Epithelial cell of proximal tubule (primary cell): ENCODE data around the gene PLCL2. TPM values are rescaled to one million over a fixed set of nuclear protein-coding genes. Genes with fewer than 3 reads are reported as not detected.

Source experiments
- DNase-seq: peaks from one replicate; pipeline ENCODE4 v3.0.0-alpha.2; 2011; ENCODE audit warnings: low read depth
- H3K4me3 ChIP-seq: 2 replicates; pipeline ENCODE4 v1.5.1; 2011; ENCODE audit warnings: low read depth, mild to moderate bottlenecking, low read length
- total RNA-seq: library from RNA; depleted of rRNA; stranded (reverse); fragments of >200 nt; gene quantifications from 2 replicates; pipeline ENCODE4 v1.2.3, GENCODE V29; 2015
- TF ChIP-seq, protein P1 (sequence below): conservative IDR thresholded peaks from 2 replicates; pipeline ENCODE4 v1.5.1; 2012; ENCODE audit warnings: low read depth, mild to moderate bottlenecking, low read length

PLCL2 gene
- total RNA-seq, 1 donor from 2014 or later, result 3.5 TPM

GRCh38 chr3:16848007-16848406 is 36.7 kb upstream of the PLCL2 start:
- no peak overlapping the region for H3K4me3 ChIP-seq
- TF ChIP-seq, protein P1, sequence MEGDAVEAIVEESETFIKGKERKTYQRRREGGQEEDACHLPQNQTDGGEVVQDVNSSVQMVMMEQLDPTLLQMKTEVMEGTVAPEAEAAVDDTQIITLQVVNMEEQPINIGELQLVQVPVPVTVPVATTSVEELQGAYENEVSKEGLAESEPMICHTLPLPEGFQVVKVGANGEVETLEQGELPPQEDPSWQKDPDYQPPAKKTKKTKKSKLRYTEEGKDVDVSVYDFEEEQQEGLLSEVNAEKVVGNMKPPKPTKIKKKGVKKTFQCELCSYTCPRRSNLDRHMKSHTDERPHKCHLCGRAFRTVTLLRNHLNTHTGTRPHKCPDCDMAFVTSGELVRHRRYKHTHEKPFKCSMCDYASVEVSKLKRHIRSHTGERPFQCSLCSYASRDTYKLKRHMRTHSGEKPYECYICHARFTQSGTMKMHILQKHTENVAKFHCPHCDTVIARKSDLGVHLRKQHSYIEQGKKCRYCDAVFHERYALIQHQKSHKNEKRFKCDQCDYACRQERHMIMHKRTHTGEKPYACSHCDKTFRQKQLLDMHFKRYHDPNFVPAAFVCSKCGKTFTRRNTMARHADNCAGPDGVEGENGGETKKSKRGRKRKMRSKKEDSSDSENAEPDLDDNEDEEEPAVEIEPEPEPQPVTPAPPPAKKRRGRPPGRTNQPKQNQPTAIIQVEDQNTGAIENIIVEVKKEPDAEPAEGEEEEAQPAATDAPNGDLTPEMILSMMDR, result no peak
- DNase-seq, result no peak

DNA sequence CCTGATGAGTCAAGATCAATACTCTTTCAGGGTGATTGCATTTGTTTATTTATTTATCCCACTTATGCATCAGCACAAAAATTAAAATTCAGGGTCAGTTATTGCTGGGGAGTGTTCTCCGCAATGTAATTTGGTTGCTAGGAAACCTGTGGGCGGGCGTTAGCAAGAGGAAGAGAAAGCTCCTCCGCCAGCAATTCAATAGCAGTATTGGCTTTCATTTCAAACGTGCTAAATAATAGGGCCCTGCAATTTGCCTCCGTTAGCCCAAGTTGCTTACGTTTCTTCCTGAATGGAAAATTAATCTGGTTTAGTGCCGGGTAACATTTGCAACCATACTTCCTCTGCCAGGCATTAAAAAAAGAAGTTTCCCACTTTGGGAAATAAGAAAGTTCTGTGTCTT is 35.5 kb upstream of the PLCL2 start:
- no peak overlapping the region for H3K4me3 ChIP-seq
- TF ChIP-seq, protein P1, result no peak
- DNase-seq, result no peak

GRCh38 chr3:16849795-16850194 is 35.0 kb upstream of the PLCL2 start:
- TF ChIP-seq, protein P1, result no peak
- no peak overlapping the region for H3K4me3 ChIP-seq
- DNase-seq, result no peak

- H3K4me3 ChIP-seq, result no peak overlapping the region
- TF ChIP-seq, protein P1, result no peak
- no peak for DNase-seq
Measured at GRCh38 chr3:16855497-16855896, 29.3 kb upstream of the PLCL2 start.

DNA sequence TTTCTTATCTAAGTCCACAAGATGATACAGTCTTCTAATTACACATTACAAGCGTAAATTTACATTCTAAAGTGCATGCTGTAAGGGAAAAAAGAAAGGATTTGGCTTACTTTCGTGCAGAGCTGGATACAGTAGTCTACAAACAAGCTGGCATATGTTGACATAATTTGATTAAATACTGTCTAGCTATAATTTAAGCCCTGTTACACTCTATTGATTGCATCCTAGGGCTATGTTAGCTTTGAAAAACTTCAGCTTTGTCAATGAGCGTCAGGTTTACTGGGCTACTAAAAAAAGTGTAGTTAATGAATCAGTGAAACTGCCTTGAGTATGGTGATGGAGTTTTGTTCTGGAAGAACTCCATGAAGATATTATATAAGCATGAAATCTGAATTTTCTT is 24.5 kb upstream of the PLCL2 start:
- TF ChIP-seq, protein P1, result no peak
- no peak overlapping the region for H3K4me3 ChIP-seq
- DNase-seq, result no peak

DNA sequence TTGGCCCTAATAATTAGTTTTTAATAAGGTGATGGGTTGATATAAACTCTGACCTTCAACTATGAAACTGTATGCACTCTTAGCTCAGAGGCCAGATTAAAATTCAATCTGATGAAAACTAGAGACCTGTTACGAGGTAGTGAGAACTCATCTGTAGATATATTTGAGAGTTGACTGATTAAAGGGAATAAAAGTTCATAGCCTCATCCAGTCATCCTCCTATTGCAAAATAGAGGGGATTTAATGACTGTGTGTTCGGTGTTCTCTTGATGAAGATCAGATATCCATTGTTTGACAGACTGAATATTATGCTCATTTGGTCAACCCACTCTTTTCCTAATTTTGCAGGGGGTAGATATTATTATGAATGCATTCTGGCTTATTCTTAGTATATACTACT is 23.3 kb upstream of the PLCL2 start:
- DNase-seq, result no peak
- H3K4me3 ChIP-seq, result no peak overlapping the region
- TF ChIP-seq, protein P1, result no peak

GRCh38 chr3:16864610-16865313 is 20.0 kb upstream of the PLCL2 start:
- DNase-seq, result no peak
- TF ChIP-seq, protein P1, result no peak
- H3K4me3 ChIP-seq, result no peak overlapping the region
